GM13977 (cell line): Measurements from ENCODE around the gene ERMP1.
"Not testable (repeated sequence)": the region's sequence is repeated elsewhere in the genome, so short reads cannot be mapped to it uniquely, and the experiment has no call there.

Experiments
- DNase-seq: peaks from one replicate; pipeline ENCODE4 v3.0.0; 2012; ENCODE audit warnings: low spot score
- CTCF ChIP-seq: IDR thresholded peaks from 2 replicates; pipeline ENCODE4 v1.5.1; 2012; ENCODE audit warnings: mild to moderate bottlenecking, control low read depth; ENCODE audit not compliant: insufficient read depth; ENCODE audit errors: extremely low read depth, missing control alignments
- in situ Hi-C: fragments of 300-500 bp; cut with MboI; formaldehyde crosslinking; loops from one replicate; pipeline ENCODE4 v1.12.0; 2022; ENCODE audit warnings: low sequenced_read_pairs, low pct_unique_long_range_greater_than_20kb, mixed read lengths, inconsistent platforms; ENCODE audit not compliant: unreplicated experiment

ERMP1 gene, protein sequence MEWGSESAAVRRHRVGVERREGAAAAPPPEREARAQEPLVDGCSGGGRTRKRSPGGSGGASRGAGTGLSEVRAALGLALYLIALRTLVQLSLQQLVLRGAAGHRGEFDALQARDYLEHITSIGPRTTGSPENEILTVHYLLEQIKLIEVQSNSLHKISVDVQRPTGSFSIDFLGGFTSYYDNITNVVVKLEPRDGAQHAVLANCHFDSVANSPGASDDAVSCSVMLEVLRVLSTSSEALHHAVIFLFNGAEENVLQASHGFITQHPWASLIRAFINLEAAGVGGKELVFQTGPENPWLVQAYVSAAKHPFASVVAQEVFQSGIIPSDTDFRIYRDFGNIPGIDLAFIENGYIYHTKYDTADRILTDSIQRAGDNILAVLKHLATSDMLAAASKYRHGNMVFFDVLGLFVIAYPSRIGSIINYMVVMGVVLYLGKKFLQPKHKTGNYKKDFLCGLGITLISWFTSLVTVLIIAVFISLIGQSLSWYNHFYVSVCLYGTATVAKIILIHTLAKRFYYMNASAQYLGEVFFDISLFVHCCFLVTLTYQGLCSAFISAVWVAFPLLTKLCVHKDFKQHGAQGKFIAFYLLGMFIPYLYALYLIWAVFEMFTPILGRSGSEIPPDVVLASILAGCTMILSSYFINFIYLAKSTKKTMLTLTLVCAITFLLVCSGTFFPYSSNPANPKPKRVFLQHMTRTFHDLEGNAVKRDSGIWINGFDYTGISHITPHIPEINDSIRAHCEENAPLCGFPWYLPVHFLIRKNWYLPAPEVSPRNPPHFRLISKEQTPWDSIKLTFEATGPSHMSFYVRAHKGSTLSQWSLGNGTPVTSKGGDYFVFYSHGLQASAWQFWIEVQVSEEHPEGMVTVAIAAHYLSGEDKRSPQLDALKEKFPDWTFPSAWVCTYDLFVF

GRCh38 chr9:5832538-5833529 is at the start of gene ERMP1:
Gene ERMP1, minus strand, starts transcription at chr9:5833117. Its CDS starts 90 bp downstream, at chr9:5833027.
- in situ Hi-C loops, result no loop called here
- TF ChIP-seq CTCF, result peak; percentile 95
- peak; percentile 89 for DNase-seq

DNA sequence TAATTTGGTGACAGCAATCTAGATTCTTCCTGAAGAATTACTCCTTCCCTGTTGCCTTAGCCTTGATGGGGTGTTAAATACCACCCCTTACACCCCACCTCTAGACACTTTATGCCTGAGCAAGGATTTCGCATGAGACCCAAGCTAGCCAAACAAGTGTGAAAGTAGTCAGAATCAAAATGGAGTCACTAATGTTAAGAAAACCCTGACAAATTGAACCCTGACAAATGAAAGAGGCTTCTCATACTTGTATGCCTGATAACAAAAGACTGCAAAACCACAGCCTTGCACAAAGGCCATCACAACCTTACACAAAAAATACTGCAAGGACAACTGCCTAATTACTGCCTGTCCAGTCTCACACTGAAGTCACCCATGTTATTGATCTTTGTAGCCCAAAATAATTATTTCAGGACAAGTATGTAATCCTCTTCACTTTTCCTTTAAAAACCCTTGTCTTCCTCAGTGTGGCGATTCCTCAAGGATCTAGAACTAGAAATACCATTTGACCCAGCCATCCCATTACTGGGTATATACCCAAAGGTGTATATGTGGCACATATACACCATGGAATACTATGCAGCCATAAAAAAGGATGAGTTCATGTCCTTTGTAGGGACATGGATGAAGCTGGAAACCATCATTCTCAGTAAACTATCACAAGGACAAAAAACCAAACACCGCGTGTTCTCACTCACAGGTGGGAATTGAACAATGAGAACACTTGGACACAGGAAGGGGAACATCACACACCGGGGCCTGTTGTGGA is 49.5 kb upstream of the ERMP1 start:
- not testable (repeated sequence) for DNase-seq
- in situ Hi-C loops, result loop anchor here (10.0 to 25.0 kb wide), 2 partner anchors 172 to 430 kb away; no protein-coding TSS in a partner anchor

DNA sequence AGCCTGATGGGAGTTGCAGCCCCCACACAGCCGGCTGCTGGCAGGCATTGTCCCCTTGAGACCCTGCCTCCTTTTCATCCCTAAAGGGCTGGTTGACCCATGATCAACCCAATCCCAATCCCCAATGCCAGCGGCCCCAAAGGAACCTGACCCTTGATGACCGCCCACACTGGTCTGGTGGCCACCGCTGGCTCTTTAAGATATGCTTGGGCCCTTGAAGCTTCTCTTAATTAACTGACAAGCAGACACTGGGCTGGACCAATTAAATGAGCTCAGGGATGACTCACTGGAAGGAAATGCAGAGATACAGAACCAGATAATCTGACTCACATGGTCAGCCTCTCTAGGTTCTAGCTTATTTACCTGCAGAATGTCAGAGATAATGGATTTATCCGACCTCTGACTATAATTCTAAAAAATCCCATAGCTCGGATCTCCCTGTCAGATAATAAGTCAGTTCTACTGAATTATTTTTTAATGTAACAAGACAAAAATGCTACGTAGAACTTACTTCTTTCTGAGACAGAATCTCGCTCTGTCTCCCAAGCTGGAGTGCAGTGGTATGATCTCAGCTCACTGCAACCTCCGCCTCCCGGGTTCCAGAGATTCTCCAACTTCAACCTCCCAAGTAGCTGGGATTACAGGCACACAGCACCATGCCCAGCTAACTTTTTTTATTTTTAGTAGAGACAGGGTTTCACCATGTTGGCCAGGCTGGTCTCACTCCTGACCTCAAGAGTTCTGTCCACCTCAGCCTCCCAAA is 46.7 kb upstream of the ERMP1 start:
- in situ Hi-C loops, result loop anchor here (10.0 to 25.0 kb wide), 2 partner anchors 175 to 433 kb away; no protein-coding TSS in a partner anchor
- DNase-seq, result no peak
- TF ChIP-seq CTCF, result no peak

DNA sequence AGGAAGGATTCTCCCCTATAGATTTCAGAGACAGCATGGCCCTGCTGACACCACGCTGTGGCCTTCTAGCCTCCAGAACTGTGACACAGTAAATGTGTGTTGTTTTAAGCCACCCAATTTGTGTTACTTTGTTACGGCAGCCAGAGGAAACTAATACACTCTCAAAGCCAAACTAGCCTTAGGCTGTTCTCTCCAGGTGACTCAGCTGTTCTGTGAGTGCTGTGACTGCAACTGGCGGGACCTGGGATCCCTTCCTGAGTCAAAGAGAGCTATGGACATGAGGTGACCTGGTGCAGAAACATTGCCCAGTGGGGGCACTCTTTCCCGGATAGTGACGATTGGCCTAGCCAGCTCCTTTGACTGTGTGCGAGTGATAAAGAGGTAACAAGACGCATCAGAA is 43.8 kb upstream of the ERMP1 start:
- in situ Hi-C loops, result loop anchor here (25.0 kb wide), 1 partner anchor 436 kb away; no protein-coding TSS in a partner anchor
- TF ChIP-seq CTCF, result no peak
- DNase-seq, result no peak

- DNase-seq, result peak; percentile 47
- in situ Hi-C loops, result loop anchor here (25.0 kb wide), 1 partner anchor 436 kb away; no protein-coding TSS in a partner anchor
- TF ChIP-seq CTCF, result no peak
These were observed 43.1 kb upstream of the ERMP1 start for GRCh38 chr9:5876026-5876425.

- no peak for TF ChIP-seq CTCF
- DNase-seq, result no peak
- in situ Hi-C loops, result no loop called here
These were observed 41.1 kb upstream of the ERMP1 start for GRCh38 chr9:5874048-5874447.
